ENCODE results near the gene HCFC2. TPM values are rescaled to one million over a fixed set of nuclear protein-coding genes. Genes with fewer than 3 reads are reported as not detected.

The HCFC2 gene
- total RNA-seq, 1 experiment from 2014 or later: 9.4 TPM

DNA sequence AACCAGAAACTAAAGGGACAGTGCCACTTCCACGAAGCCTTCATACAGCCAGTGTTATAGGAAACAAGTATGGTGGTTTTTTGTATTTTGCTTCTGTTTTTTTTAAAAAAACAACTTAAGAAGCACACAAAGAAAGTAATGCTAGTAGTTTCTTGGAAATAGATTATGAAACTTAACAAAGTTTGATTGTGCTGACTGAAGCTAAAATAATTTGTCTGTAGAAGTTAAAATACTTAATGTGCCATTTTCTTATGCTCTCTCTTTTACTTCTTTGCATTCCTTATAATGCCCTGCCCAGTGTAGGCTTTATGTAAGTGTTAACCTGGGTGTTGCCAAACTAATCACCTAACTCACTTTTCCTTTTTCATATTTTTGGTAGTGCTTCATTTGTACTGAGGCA is 16.4 kb downstream of the HCFC2 start:
- Mint-ChIP-seq H3K36me3 (ENCODE audit: insufficient read depth, unreplicated experiment) (peaks cover 4% of the 10 kb centered on the region), H3K9me3 (ENCODE audit: low read depth, unreplicated experiment) (no peaks in the 10 kb centered on the region), H3K27ac (ENCODE audit: unreplicated experiment) (no peak overlapping the region), H3K4me3 (ENCODE audit: low read depth, unreplicated experiment) (no peak overlapping the region), H3K27me3 (ENCODE audit: unreplicated experiment) (no peaks in the 10 kb centered on the region), H3K4me1 (ENCODE audit: low read depth, unreplicated experiment) (no peaks in the 10 kb centered on the region)
- CTCF ChIA-PET: no interaction called here
- TF ChIP-seq, protein P1, sequence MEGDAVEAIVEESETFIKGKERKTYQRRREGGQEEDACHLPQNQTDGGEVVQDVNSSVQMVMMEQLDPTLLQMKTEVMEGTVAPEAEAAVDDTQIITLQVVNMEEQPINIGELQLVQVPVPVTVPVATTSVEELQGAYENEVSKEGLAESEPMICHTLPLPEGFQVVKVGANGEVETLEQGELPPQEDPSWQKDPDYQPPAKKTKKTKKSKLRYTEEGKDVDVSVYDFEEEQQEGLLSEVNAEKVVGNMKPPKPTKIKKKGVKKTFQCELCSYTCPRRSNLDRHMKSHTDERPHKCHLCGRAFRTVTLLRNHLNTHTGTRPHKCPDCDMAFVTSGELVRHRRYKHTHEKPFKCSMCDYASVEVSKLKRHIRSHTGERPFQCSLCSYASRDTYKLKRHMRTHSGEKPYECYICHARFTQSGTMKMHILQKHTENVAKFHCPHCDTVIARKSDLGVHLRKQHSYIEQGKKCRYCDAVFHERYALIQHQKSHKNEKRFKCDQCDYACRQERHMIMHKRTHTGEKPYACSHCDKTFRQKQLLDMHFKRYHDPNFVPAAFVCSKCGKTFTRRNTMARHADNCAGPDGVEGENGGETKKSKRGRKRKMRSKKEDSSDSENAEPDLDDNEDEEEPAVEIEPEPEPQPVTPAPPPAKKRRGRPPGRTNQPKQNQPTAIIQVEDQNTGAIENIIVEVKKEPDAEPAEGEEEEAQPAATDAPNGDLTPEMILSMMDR (IDR thresholded peaks at IDR 0.05; ENCODE audit: unreplicated experiment): no peak
- no TSS peak for BruUV-seq (replicated peaks)
- intact Hi-C loops (cut with micrococcal nuclease; ENCODE audit: unreplicated experiment): no loop called here
- no peak for DNase-seq

DNA sequence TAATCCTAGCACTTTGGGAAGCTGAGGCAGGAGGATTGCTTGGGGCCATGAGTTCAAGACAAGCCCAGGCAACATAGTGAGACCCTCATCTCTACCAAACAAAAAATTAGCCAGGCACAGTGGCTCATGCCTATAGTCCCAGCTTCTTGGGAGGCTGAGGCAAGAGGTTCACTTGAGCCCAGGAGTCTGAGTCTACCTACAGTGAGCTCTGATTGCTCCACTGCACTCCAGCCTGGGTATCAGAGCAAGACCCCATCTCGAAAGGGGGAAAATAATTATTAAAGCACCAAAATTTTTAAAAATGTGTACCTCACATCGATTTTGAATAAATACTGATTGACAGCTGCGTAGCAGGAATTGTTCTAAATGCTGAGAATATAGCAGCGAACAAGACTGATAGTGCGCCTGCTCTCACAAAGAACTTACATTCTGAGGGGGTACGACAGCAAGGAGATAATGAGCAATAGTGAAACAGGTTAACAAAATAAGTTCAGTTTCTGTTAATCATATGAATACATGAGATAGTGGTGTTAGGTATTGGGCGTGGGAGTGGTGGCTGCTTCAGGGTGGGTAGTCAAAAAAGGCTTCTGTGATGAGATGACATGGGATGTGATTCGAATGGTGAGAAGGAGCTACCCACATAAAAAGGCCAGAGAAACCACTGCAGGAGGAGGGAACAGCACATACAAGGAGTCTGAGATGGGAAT is 19.6 kb downstream of the HCFC2 start:
- CTCF ChIA-PET: no interaction called here
- Mint-ChIP-seq H3K36me3 (ENCODE audit: insufficient read depth, unreplicated experiment) (no peaks in the 10 kb centered on the region), H3K27me3 (ENCODE audit: unreplicated experiment) (no peaks in the 10 kb centered on the region), H3K4me3 (ENCODE audit: low read depth, unreplicated experiment) (no peak overlapping the region), H3K9me3 (ENCODE audit: low read depth, unreplicated experiment) (no peaks in the 10 kb centered on the region), H3K27ac (ENCODE audit: unreplicated experiment) (no peak overlapping the region), H3K4me1 (ENCODE audit: low read depth, unreplicated experiment) (no peaks in the 10 kb centered on the region)
- intact Hi-C loops (cut with micrococcal nuclease; ENCODE audit: unreplicated experiment): no loop called here
- no TSS peak for BruUV-seq (replicated peaks)
- DNase-seq: no peak
- TF ChIP-seq, protein P1 (IDR thresholded peaks at IDR 0.05; ENCODE audit: unreplicated experiment): no peak

DNA sequence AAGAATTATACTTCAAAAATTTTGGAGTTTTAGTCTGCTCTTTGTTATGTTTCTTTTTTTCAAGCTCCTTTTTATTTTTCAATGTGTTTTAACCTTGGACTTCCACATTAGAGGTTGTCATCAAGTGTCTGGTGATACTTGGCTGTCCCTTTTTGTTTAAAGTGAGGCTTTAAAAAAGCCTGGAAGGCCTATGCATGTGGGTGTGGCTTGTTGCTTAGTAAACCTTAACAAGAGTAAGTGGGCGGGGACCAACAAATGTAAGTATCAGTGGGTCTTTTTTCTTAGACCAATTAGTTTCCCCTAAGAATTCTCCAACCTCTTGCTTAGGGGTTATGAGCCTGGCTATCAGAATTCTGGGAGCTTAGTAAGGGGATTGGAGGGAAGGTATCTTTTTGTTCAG is 26.4 kb downstream of the HCFC2 start:
- BruUV-seq (replicated peaks): no TSS peak
- intact Hi-C loops (cut with micrococcal nuclease; ENCODE audit: unreplicated experiment): no loop called here
- TF ChIP-seq, protein P1 (IDR thresholded peaks at IDR 0.05; ENCODE audit: unreplicated experiment): no peak
- DNase-seq: no peak
- Mint-ChIP-seq H3K27ac (ENCODE audit: unreplicated experiment) (no peak overlapping the region), H3K36me3 (ENCODE audit: insufficient read depth, unreplicated experiment) (no peaks in the 10 kb centered on the region), H3K4me1 (ENCODE audit: low read depth, unreplicated experiment) (no peaks in the 10 kb centered on the region), H3K27me3 (ENCODE audit: unreplicated experiment) (no peaks in the 10 kb centered on the region), H3K4me3 (ENCODE audit: low read depth, unreplicated experiment) (no peak overlapping the region), H3K9me3 (ENCODE audit: low read depth, unreplicated experiment) (no peaks in the 10 kb centered on the region)
- CTCF ChIA-PET: no interaction called here

DNA sequence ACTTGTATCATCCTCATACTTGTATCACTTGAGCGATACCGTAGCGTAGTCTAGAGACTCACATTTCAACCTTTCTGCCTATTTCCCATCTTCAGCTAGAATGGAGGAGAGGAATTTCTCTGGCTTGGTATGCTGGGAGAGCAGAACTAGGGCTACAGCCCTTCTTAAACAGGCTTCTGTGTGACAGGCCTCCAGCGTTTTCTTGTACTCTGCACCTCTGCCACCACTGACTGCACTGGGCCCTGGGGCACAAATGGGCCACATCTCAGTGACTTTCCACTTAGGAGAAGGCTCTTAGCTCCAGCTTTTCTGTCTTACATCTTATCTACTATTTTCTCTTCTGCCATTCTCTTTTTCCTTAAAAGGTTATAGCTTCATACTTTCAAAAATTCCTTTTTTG is 26.8 kb downstream of the HCFC2 start:
- intact Hi-C loops (cut with micrococcal nuclease; ENCODE audit: unreplicated experiment): no loop called here
- DNase-seq: no peak
- TF ChIP-seq, protein P1 (IDR thresholded peaks at IDR 0.05; ENCODE audit: unreplicated experiment): no peak
- H3K4me1 Mint-ChIP-seq (ENCODE audit: low read depth, unreplicated experiment): no peaks in the 10 kb centered on the region
- no peaks in the 10 kb centered on the region for H3K9me3 Mint-ChIP-seq (ENCODE audit: low read depth, unreplicated experiment)
- no peak overlapping the region for H3K4me3 Mint-ChIP-seq (ENCODE audit: low read depth, unreplicated experiment)
- H3K27me3 Mint-ChIP-seq (ENCODE audit: unreplicated experiment): no peaks in the 10 kb centered on the region
- H3K27ac Mint-ChIP-seq (ENCODE audit: unreplicated experiment): no peak overlapping the region
- CTCF ChIA-PET: no interaction called here
- BruUV-seq (replicated peaks): no TSS peak
- H3K36me3 Mint-ChIP-seq (ENCODE audit: insufficient read depth, unreplicated experiment): no peaks in the 10 kb centered on the region

All from Calu3 (cell line).